A673 (cell line): Measurements from ENCODE around the gene FHIT.

Source experiments
- CTCF ChIP-seq: fragments of 300-800, 200-600 bp; sonication (generic); conservative IDR thresholded peaks from 2 replicates; pipeline ENCODE4 v1.5.1; 2017; ENCODE audit warnings: low read depth, mild to moderate bottlenecking, antibody characterized with exemption, low read length, moderate library complexity, mixed read lengths
- EZH2 ChIP-seq: fragments of 200-600 bp; sonication (generic); IDR thresholded peaks from 2 replicates; pipeline ENCODE4 v1.6.1; 2017; ENCODE audit warnings: borderline replicate concordance, low read depth, mild to moderate bottlenecking, mixed read lengths, antibody characterized with exemption, low read length; ENCODE audit not compliant: poor library complexity, severe bottlenecking

- TF ChIP-seq CTCF (no peak), EZH2 (no peak)
Measured at GRCh38 chr3:60622349-60622748, 628.9 kb downstream of the FHIT start.
